Retinal pigment epithelial cell (primary cell): ENCODE results near the gene DAPK2.

Source experiments
- DNase-seq: peaks from one replicate; pipeline ENCODE4 v3.0.0-alpha.2; 2010; ENCODE audit warnings: low read depth
- H3K4me3 ChIP-seq: 2 replicates; pipeline ENCODE4 v1.5.1; 2011; ENCODE audit warnings: mild to moderate bottlenecking, low read length, control low read depth, moderate library complexity
- TF ChIP-seq, protein P1 (sequence below): conservative IDR thresholded peaks from 2 replicates; pipeline ENCODE4 v1.5.1; 2011; ENCODE audit warnings: low read depth, low read length, control low read depth, inconsistent platforms

DAPK2 gene

DNA sequence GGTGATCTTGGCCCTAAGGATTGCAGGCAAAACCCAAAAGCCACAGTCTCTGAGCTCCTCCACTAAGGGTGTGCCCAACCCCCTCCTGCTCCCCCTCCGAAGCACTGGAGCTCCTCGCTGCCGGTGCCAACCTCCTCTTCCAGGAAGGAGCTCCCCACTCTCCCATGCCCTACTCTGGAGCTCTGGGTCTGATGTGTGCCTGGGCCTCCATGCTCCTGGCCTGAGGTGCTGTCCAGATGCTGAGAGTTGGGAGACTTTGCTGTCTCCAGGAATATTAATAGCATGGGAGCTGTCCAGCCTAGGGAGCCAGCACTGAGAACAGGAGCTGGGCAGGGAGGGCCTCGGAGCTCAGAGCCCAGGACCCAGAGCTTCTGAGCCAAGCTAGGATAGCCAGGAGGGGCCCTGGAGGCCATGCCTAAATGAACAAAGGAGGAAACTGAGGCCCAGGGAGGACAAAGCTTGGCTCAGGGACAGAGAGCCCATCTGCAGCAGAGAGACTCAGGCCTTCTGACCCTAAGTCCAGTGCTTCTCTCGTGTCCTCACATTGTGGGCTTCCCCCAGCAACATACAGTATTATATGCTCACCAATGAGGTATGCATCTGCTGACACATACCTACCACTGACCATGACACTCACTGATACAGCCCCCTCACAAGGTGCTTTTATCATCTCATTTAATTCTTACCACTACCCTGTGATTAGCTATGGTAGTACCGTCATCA lies 175.6 kb downstream of the DAPK2 start:
- TF ChIP-seq, protein P1, sequence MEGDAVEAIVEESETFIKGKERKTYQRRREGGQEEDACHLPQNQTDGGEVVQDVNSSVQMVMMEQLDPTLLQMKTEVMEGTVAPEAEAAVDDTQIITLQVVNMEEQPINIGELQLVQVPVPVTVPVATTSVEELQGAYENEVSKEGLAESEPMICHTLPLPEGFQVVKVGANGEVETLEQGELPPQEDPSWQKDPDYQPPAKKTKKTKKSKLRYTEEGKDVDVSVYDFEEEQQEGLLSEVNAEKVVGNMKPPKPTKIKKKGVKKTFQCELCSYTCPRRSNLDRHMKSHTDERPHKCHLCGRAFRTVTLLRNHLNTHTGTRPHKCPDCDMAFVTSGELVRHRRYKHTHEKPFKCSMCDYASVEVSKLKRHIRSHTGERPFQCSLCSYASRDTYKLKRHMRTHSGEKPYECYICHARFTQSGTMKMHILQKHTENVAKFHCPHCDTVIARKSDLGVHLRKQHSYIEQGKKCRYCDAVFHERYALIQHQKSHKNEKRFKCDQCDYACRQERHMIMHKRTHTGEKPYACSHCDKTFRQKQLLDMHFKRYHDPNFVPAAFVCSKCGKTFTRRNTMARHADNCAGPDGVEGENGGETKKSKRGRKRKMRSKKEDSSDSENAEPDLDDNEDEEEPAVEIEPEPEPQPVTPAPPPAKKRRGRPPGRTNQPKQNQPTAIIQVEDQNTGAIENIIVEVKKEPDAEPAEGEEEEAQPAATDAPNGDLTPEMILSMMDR = no peak
- DNase-seq = peak; percentile 53
- no peak overlapping the region for H3K4me3 ChIP-seq

DNA sequence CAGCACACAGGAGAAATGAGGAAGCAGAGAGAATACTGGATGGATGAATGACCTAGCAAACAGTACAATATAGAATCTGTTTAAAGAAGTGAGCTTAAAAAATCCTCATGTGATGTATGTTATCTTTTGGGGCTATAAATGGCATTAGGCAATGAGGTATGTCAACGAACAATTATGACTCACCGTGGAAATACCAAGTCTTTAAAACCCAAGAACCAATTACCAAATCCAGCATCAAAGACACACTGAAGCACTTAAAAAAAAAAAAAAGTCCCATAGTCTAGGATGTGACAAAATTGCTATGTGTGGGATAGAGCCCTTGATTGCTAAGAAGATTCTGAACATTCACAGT lies 176.3 kb downstream of the DAPK2 start:
- TF ChIP-seq, protein P1 = no peak

DNA sequence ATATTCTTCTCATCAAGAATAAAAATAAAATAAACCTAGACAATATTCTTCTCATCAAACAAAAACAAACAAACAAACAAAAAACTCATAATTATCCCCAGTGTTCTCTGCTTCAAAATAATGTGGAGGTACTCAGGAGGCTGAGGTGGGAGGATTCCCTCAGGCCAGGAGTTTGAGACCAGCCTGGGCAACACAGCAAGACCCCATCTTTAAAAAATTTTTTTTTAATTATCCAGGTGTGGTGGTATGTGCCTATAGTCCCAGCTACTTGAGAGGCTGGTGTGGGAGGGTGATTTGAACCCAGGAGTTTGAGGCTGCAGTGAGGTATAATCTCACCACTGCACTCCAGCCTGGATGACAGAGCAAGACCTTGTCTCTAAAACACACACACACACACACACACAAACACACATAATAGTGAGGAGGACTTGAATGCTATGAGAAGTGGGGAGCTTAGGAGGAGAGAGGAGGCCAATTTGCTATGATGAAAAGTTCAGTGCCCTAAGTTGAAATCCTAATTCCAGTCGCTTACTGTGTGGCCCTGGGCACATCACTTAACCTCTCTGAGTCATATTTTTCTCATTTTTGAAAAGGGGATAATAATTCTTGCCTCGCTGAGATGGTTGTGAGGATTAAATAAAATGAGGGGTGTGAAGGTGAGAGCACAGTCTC lies 176.8 kb downstream of the DAPK2 start:
- TF ChIP-seq, protein P1 = no peak
- no peak for DNase-seq
- H3K4me3 ChIP-seq = no peak overlapping the region

More for the DNA sequence above, 176.3 kb downstream of the DAPK2 start:
- no peak overlapping the region for H3K4me3 ChIP-seq
- DNase-seq = no peak

DNA sequence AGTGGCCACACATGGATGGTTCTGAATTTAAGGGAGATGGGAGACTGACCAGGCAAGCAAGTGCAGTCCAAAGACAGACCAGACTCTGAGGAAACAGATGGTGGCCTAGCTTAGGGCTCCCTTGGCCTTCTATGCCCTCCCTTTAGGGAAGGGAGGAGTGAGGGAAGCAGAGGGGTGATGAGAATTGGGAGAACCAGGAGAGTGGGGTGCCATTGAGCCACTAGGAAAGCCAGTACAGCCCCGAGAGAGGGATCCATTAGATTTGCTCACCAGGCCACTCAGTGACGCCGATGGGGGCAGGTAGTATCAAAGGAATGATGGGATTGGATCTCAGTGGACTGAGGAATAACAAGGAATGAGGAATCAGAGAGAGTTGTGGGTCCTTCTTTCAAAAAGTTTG lies 182.1 kb downstream of the DAPK2 start:
- no peak for DNase-seq
- TF ChIP-seq, protein P1 = no peak
- no peak overlapping the region for H3K4me3 ChIP-seq

DNA sequence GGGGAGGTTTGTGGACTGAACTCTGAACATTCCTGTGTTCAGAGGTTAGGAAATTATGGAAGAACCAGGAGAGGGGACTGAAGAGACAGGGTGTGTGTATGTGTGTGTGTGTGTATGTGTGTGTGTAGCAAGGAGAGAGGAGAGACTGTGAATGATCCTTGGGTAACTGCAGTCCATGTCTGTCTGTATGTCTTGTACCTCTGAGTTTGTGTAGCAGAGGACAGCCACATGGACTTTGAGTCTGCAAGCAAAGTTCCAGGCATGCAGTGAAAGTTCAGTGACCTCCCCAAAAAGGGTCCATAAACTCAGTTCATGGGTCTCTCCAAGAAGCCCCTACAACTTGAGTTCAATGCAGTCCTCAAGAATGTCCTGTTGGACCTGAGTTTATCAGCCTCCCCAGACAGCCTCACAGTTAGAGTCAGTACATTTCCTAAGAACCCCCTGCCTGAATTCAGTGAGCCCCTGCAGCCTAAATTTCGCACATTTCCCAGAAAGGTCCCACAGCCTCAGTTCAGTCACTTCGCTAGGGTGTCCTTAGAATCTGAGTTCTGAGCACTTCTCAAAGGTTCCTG lies 184.3 kb downstream of the DAPK2 start:
- TF ChIP-seq, protein P1 = no peak
- no peak overlapping the region for H3K4me3 ChIP-seq
- no peak for DNase-seq

DNA sequence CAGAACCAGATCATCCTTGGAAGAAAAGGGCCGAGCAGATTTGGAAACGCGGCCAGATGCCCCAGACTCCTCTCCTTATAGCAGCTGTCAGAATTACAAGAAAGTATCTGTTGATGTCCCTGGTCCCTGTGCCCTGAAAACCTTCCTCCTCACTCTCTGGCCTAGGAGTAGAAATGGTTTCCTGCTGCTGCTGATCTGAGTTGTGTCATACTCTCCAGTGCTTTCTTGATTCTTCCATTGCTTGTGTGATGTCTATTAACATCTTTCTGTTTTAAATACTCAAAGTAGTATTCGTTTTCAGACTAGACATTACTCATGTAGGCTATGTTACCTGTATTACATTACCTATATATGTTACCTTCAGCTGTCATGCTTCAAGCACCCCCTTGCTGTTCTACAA lies 185.7 kb downstream of the DAPK2 start:
- no peak for DNase-seq
- TF ChIP-seq, protein P1 = no peak
- H3K4me3 ChIP-seq = no peak overlapping the region
